Measurements from ENCODE around the gene EPB41.

DNA sequence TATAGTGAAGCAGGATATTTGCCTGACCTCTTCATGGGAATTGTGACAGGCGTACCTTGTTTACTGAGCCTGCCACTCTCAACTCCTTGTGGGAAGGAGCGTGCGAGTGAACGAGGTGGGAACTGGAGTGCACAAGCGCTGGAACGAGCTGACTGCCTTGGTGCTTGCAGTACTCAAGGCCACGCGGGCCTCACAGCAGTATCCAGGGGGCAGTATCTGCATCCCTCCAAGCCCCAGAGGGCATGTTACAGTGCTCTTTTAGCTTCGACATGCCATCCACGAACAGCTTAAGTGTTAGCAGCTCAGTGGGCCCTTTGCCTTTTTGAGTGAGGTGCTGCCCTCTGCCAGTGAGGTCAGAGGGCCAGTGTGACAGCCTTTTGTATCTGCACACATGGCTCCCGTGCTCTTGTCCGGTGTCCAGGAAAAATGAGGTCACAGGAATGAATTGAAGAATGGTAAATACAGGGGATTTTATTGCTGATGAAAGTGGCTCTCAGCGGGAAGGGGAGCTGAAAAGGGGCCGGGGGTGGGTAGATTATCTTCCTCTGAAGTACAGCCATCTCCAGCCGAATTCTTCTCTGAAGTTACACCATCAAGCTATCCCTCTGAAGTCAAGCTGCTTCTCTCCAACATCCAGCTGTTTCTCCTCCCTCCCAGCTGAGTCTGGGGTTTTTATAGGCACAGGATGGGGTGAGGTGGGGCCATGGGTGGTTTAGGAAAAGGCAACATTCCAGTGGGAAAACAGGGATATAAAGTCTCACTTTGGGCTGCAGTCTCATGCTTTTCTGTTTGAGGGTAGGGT, 69.3 kb downstream of the EPB41 start:
- TF ChIP-seq, protein P1, sequence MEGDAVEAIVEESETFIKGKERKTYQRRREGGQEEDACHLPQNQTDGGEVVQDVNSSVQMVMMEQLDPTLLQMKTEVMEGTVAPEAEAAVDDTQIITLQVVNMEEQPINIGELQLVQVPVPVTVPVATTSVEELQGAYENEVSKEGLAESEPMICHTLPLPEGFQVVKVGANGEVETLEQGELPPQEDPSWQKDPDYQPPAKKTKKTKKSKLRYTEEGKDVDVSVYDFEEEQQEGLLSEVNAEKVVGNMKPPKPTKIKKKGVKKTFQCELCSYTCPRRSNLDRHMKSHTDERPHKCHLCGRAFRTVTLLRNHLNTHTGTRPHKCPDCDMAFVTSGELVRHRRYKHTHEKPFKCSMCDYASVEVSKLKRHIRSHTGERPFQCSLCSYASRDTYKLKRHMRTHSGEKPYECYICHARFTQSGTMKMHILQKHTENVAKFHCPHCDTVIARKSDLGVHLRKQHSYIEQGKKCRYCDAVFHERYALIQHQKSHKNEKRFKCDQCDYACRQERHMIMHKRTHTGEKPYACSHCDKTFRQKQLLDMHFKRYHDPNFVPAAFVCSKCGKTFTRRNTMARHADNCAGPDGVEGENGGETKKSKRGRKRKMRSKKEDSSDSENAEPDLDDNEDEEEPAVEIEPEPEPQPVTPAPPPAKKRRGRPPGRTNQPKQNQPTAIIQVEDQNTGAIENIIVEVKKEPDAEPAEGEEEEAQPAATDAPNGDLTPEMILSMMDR (IDR thresholded peaks at IDR 0.05), result no peak
- no peak for TF ChIP-seq POLR2AphosphoS5 (IDR thresholded peaks at IDR 0.05)
